IMR-90 (cell line): ENCODE data around the gene SMPDL3A. TPM values are rescaled to one million over a fixed set of nuclear protein-coding genes. Genes with fewer than 3 reads are reported as not detected.

Experiments used
- ATAC-seq: fragments of 200-7000 bp; cut with Tn5 transposase; 2 replicates; pipeline ENCODE4 v1.9.1; 2020; ENCODE audit warnings: low read depth, mild to moderate bottlenecking, moderate library complexity
- BruUV-seq: library from RNA; stranded (reverse); fragments of 400-500 nt; replicated peaks from 2 replicates; lab custom pipeline; 2021; lab: Mats Ljungman, UMichigan
- CTCF ChIA-PET: fragments of 300-600 bp; formaldehyde crosslinking; extraction: SDS; loops from one replicate; lab custom pipeline; 2021; ENCODE audit warnings: antibody characterized with exemption; lab: Yijun Ruan, JAX
- POLR2A ChIA-PET: fragments of 300-600 bp; sonication (Branson Sonifier 250); formaldehyde crosslinking; loops from one replicate; lab custom pipeline; 2022; ENCODE audit warnings: antibody characterized with exemption; ENCODE audit not compliant: unreplicated experiment; lab: Charles Lee
- DNase-seq: peaks from one replicate; pipeline ENCODE4 v3.0.0; 2013
- H2AFZ ChIP-seq: replicated peaks from 2 replicates; pipeline ENCODE3; 2013; ENCODE audit warnings: low read length, mild to moderate bottlenecking; ENCODE audit not compliant: poor library complexity
- H2AK5ac ChIP-seq: 2 replicates; pipeline ENCODE4 v1.6.1; 2013; ENCODE audit warnings: low read depth, low read length, inconsistent platforms
- H2AK9ac ChIP-seq: replicated peaks from 2 replicates; pipeline ENCODE3; 2013; ENCODE audit warnings: mild to moderate bottlenecking, low read depth, low read length, moderate library complexity; ENCODE audit not compliant: poor library complexity
- H2BK120ac ChIP-seq: 2 replicates; pipeline ENCODE4 v1.6.1; 2013; ENCODE audit warnings: low read depth, low read length, inconsistent platforms
- H2BK15ac ChIP-seq: 3 replicates; pipeline ENCODE4 v1.6.1; 2013; ENCODE audit warnings: low read depth, low read length, inconsistent platforms
- H2BK20ac ChIP-seq: 2 replicates; pipeline ENCODE4 v1.6.1; 2013; ENCODE audit warnings: low read depth, mild to moderate bottlenecking, inconsistent platforms, low read length, moderate library complexity
- H2BK5ac ChIP-seq: 2 replicates; pipeline ENCODE4 v1.6.1; 2013; ENCODE audit warnings: mild to moderate bottlenecking, low read depth, low read length, inconsistent platforms; ENCODE audit not compliant: poor library complexity, severe bottlenecking
- H3K14ac ChIP-seq: replicated peaks from 2 replicates; pipeline ENCODE4 v1.6.1; 2013; ENCODE audit warnings: low read depth, low read length, inconsistent platforms
- H3K18ac ChIP-seq: 2 replicates; pipeline ENCODE4 v1.6.1; 2013; ENCODE audit warnings: low read depth, low read length, control low read depth
- H3K23ac ChIP-seq: 2 replicates; pipeline ENCODE4 v1.6.1; 2013; ENCODE audit warnings: low read depth, low read length, inconsistent platforms
- H3K27ac ChIP-seq: 2 replicates; pipeline ENCODE4 v1.5.1; 2013; ENCODE audit warnings: mild to moderate bottlenecking, control low read depth, low read length; ENCODE audit not compliant: insufficient read depth
- H3K27me3 ChIP-seq: 2 replicates; pipeline ENCODE4 v1.6.1; 2013; ENCODE audit warnings: low read length; ENCODE audit not compliant: control insufficient read depth, insufficient read depth
- H3K36me3 ChIP-seq: 2 replicates; pipeline ENCODE4 v1.6.1; 2013; ENCODE audit warnings: low read length, mixed read lengths; ENCODE audit not compliant: control insufficient read depth, insufficient read depth
- H3K4ac ChIP-seq: 2 replicates; pipeline ENCODE4 v1.6.1; 2013; ENCODE audit warnings: low read depth, low read length, inconsistent platforms
- H3K4me1 ChIP-seq: 2 replicates; pipeline ENCODE4 v1.6.1; 2013; ENCODE audit warnings: low read length, mixed read lengths; ENCODE audit not compliant: control insufficient read depth, insufficient read depth
- H3K4me2 ChIP-seq: 2 replicates; pipeline ENCODE4 v1.6.1; 2013; ENCODE audit warnings: low read depth, mild to moderate bottlenecking, control low read depth, low read length, moderate library complexity
- H3K4me3 ChIP-seq: 2 replicates; pipeline ENCODE4 v1.5.1; 2013; ENCODE audit warnings: low read depth, mild to moderate bottlenecking, control low read depth, low read length, moderate library complexity; ENCODE audit not compliant: insufficient read depth
- H3K56ac ChIP-seq: 2 replicates; pipeline ENCODE4 v1.6.1; 2013; ENCODE audit warnings: low read length, inconsistent platforms; ENCODE audit not compliant: insufficient read depth; ENCODE audit errors: extremely low read depth
- H3K79me1 ChIP-seq, 2 experiments: 2 replicates each; pipeline ENCODE4 v1.6.1; 2013; ENCODE audit warnings: low read length in 2 of 2, inconsistent platforms in 1 of 2, low read depth in 1 of 2
- H3K9ac ChIP-seq: 2 replicates; pipeline ENCODE4 v1.6.1; 2013; ENCODE audit warnings: low read depth, low read length, control low read depth
- H3K9me1 ChIP-seq: 2 replicates; pipeline ENCODE4 v1.6.1; 2013; ENCODE audit warnings: low read length, inconsistent platforms; ENCODE audit not compliant: insufficient read depth
- H3K9me3 ChIP-seq: 2 replicates; pipeline ENCODE4 v1.6.1; 2013; ENCODE audit warnings: low read length; ENCODE audit not compliant: control insufficient read depth, insufficient read depth
- H4K20me1 ChIP-seq: 2 replicates; pipeline ENCODE4 v1.6.1; 2013; ENCODE audit warnings: low read length, inconsistent platforms; ENCODE audit not compliant: insufficient read depth
- H4K5ac ChIP-seq: 2 replicates; pipeline ENCODE4 v1.6.1; 2013; ENCODE audit warnings: mild to moderate bottlenecking, low read depth, low read length, control low read depth
- H4K8ac ChIP-seq, 2 experiments: 2 replicates each; pipeline ENCODE4 v1.6.1; 2013; ENCODE audit warnings: low read depth in 2 of 2, low read length in 2 of 2, control low read depth in 1 of 2, inconsistent platforms in 1 of 2
- H4K91ac ChIP-seq: 2 replicates; pipeline ENCODE4 v1.6.1; 2013; ENCODE audit warnings: low read depth, low read length, inconsistent platforms; ENCODE audit not compliant: insufficient read depth
- BHLHE40 ChIP-seq: fragments of 150-350 bp; IDR thresholded peaks from 2 replicates; pipeline ENCODE4 v1.6.1; 2016; ENCODE audit warnings: mild to moderate bottlenecking, low read depth, low read length
- ELK1 ChIP-seq: fragments of 150-350 bp; IDR thresholded peaks from 2 replicates; pipeline ENCODE4 v1.6.1; 2016; ENCODE audit warnings: low read depth, mild to moderate bottlenecking, low read length, moderate library complexity, borderline replicate concordance
- MAFK ChIP-seq: IDR thresholded peaks from 2 replicates; pipeline ENCODE4 v1.6.1; 2012; ENCODE audit warnings: low read depth, low read length, improper control_type of control experiment
- MAZ ChIP-seq: IDR thresholded peaks from 2 replicates; pipeline ENCODE4 v1.6.1; 2012; ENCODE audit warnings: low read depth, mild to moderate bottlenecking, low read length, improper control_type of control experiment, moderate library complexity, borderline replicate concordance
- MXI1 ChIP-seq: IDR thresholded peaks from 2 replicates; pipeline ENCODE4 v1.6.1; 2012; ENCODE audit warnings: low read depth, mild to moderate bottlenecking, low read length, moderate library complexity, borderline replicate concordance
- POLR2A ChIP-seq: IDR thresholded peaks from 2 replicates; pipeline ENCODE4 v1.6.1; 2012; ENCODE audit warnings: mild to moderate bottlenecking, low read depth, low read length
- RAD21 ChIP-seq: IDR thresholded peaks from 2 replicates; pipeline ENCODE4 v1.6.1; 2012; ENCODE audit warnings: low read length, improper control_type of control experiment
- RFX5 ChIP-seq: IDR thresholded peaks from 2 replicates; pipeline ENCODE4 v1.8.0; 2012; ENCODE audit warnings: low read depth, mild to moderate bottlenecking, low read length, moderate library complexity
- USF2 ChIP-seq: fragments of 150-350 bp; IDR thresholded peaks from 2 replicates; pipeline ENCODE4 v1.6.1; 2017; ENCODE audit warnings: mild to moderate bottlenecking, antibody characterized with exemption, low read length, low read depth
- WGBS, 2 experiments: methylation state at CpG; one replicate each; pipeline versions ENCODE4 v1.1.5 to v1.1.7; 2013; ENCODE audit warnings: missing lambda C conversion rate in 2 of 2; ENCODE audit not compliant: insufficient read length in 1 of 2; ENCODE audit errors: extremely low coverage in 2 of 2; 5-methylcytosine and 5-hydroxymethylcytosine counted together
- dilution Hi-C: fragments of 300-500 bp; cut with HindIII; formaldehyde crosslinking; loops from one replicate; pipeline ENCODE4 v1.14.3; 2018; ENCODE audit warnings: low sequenced_read_pairs; ENCODE audit not compliant: unreplicated experiment
- in situ Hi-C: fragments of 300-500 bp; cut with MboI; formaldehyde crosslinking; loops from 3 replicates; pipeline ENCODE4 v1.14.3; 2019; ENCODE audit warnings: low sequenced_read_pairs, inconsistent platforms, mixed read lengths
- intact Hi-C: fragments of 100-400 bp; cut with micrococcal nuclease; formaldehyde crosslinking; loops from 2 replicates; pipeline ENCODE4 v1.10.0; 2022
- polyA plus RNA-seq, 3 experiments: library from polyadenylated mRNA; depleted of rRNA; stranded (reverse); fragments of >200 nt; gene quantifications; 2 replicates each; pipeline ENCODE4 v1.2.3, GENCODE V29; 2012; ENCODE audit warnings: low replicate concordance in 1 of 3
- total RNA-seq: library from RNA; depleted of rRNA; stranded (reverse); fragments of >200 nt; gene quantifications from 2 replicates; pipeline ENCODE4 v1.2.3, GENCODE V29; 2012
- TF ChIP-seq, protein P1 (sequence below): conservative IDR thresholded peaks from 2 replicates; pipeline ENCODE4 v1.5.1; 2012; ENCODE audit warnings: mild to moderate bottlenecking, low read depth, low read length, improper control_type of control experiment

SMPDL3A gene
- total and polyA plus RNA-seq, 2 of the 4 experiments (the other 2 are of a cell fraction): 9.9 to 14.2 TPM

DNA sequence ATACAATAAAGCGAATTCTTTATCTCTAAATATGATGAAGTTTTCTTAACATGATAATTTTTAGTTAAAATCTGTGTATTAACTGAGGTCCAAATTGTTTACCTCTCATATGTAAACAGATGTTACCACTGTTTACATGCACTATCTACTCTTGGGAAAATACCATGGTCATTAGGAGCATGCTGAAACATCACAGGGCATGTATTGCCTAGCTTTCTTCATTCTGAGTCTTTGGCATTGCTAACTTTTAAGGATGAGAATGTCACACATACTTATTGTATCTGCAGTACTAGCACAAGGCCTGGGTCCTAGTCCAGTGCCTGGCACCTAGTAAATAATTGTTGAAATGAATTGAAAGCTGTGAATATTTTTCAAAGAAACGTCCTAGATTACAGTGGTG lies 20.6 kb downstream of the SMPDL3A start:
- Histone ChIP-seq H3K9me1 (no peaks in the 10 kb centered on the region), H3K79me1 (no peaks in the 10 kb centered on the region), H3K23ac (no peak overlapping the region), H4K8ac (no peak overlapping the region; a peak in 1 of 4 replicates), H3K27ac (peak overlapping the region; percentile 71; the same call in 1 of the 2 replicates), H3K9ac (no peak overlapping the region), H4K20me1 (no peaks in the 10 kb centered on the region), H3K4me3 (no peak overlapping the region), H3K27me3 (no peaks in the 10 kb centered on the region), H2BK120ac (no peak overlapping the region), H2AFZ (no peak overlapping the region), H3K4me2 (no peak overlapping the region), H2BK15ac (no peak overlapping the region), H3K18ac (peak overlapping the region; percentile 31; the same call in 1 of the 2 replicates), H2AK9ac (no peak overlapping the region), H3K14ac (no peak overlapping the region), H4K91ac (no peak overlapping the region), H3K9me3 (no peaks in the 10 kb centered on the region), H2BK20ac (peak overlapping the region; percentile 9; the same call in 1 of the 2 replicates), H3K36me3 (peaks cover 32% of the 10 kb centered on the region), H2AK5ac (no peak overlapping the region), H3K4ac (peak overlapping the region; percentile 45; the same call in 1 of the 2 replicates), H3K4me1 (peaks cover 9% of the 10 kb centered on the region; the same call in 1 of the 2 replicates), H4K5ac (no peak overlapping the region; the same call in 1 of the 2 replicates), H3K56ac (no peak overlapping the region), H2BK5ac (peak overlapping the region; percentile 42)
- TF ChIP-seq MAZ (no peak), BHLHE40 (no peak), POLR2A (no peak), ELK1 (no peak), RFX5 (no peak), MXI1 (no peak), RAD21 (no peak), MAFK (no peak), USF2 (no peak)
- TF ChIP-seq, protein P1, sequence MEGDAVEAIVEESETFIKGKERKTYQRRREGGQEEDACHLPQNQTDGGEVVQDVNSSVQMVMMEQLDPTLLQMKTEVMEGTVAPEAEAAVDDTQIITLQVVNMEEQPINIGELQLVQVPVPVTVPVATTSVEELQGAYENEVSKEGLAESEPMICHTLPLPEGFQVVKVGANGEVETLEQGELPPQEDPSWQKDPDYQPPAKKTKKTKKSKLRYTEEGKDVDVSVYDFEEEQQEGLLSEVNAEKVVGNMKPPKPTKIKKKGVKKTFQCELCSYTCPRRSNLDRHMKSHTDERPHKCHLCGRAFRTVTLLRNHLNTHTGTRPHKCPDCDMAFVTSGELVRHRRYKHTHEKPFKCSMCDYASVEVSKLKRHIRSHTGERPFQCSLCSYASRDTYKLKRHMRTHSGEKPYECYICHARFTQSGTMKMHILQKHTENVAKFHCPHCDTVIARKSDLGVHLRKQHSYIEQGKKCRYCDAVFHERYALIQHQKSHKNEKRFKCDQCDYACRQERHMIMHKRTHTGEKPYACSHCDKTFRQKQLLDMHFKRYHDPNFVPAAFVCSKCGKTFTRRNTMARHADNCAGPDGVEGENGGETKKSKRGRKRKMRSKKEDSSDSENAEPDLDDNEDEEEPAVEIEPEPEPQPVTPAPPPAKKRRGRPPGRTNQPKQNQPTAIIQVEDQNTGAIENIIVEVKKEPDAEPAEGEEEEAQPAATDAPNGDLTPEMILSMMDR: no peak
- POLR2A ChIA-PET: no interaction called here
- ATAC-seq (no peak), DNase-seq (no peak)
- in situ Hi-C loops: no loop called here
- CTCF ChIA-PET: interaction anchor here (1.4 to 2.0 kb wide), 2 partner anchors 20 to 29 kb away, joined by 5 to 6 read pairs; partner anchors contain the start of gene SMPDL3A
- no TSS peak for BruUV-seq
- intact Hi-C loops: no loop called here
- WGBS, 2 experiments: 50% methylated on average over 1 of the region's 2 CpGs; no CpG with 5 or more reads in 1 of the 2 experiments
- dilution Hi-C loops: no loop called here
